Neural crest cell (in vitro differentiated cells): Measurements from ENCODE around the gene TTYH2. TPM values are rescaled to one million over a fixed set of nuclear protein-coding genes. Genes with fewer than 3 reads are reported as not detected.
"Not testable (repeated sequence)": the region's sequence is repeated elsewhere in the genome, so short reads cannot be mapped to it uniquely, and the experiment has no call there.

Source experiments
- DNase-seq: peaks from one replicate; pipeline ENCODE4 v3.0.0; 2021; ENCODE audit warnings: low read depth, mixed read lengths, low spot score
- H3K27ac Mint-ChIP-seq: one replicate; pipeline ENCODE4 v1.8.0; 2021; ENCODE audit warnings: mild to moderate bottlenecking, mixed read lengths; ENCODE audit not compliant: unreplicated experiment
- H3K27me3 Mint-ChIP-seq: 2 replicates; pipeline ENCODE4 v1.8.0; 2021; ENCODE audit warnings: low read depth, mild to moderate bottlenecking, mixed read lengths
- H3K36me3 Mint-ChIP-seq: 2 replicates; pipeline ENCODE4 v1.8.0; 2021; ENCODE audit warnings: low read depth, mild to moderate bottlenecking, mixed read lengths
- H3K4me1 Mint-ChIP-seq: 2 replicates; pipeline ENCODE4 v1.8.0; 2021; ENCODE audit warnings: mixed read lengths
- H3K4me3 Mint-ChIP-seq: one replicate; pipeline ENCODE4 v1.8.0; 2021; ENCODE audit warnings: mild to moderate bottlenecking, mixed read lengths
- H3K9me3 Mint-ChIP-seq: 2 replicates; pipeline ENCODE4 v1.8.0; 2021; ENCODE audit warnings: mixed read lengths
- CTCF ChIP-seq: fragments of 200-600 bp; sonication (generic); conservative IDR thresholded peaks from 2 replicates; pipeline ENCODE4 v1.5.0; 2021; ENCODE audit warnings: antibody characterized with exemption, mild to moderate bottlenecking
- total RNA-seq: library from RNA; stranded (reverse); gene quantifications from 2 replicates; pipeline ENCODE4 v1.2.1, GENCODE V29; 2021

Gene TTYH2
- total RNA-seq, 1 donor from 2014 or later, result 3.0 TPM

GRCh38 chr17:74280093-74280513 lies 66.7 kb downstream of the TTYH2 start:
- Mint-ChIP-seq H3K4me3 (no peak overlapping the region), H3K4me1 (peaks cover 34% of the 10 kb centered on the region)

GRCh38 chr17:74281799-74282198 lies 68.4 kb downstream of the TTYH2 start:
- Mint-ChIP-seq H3K27me3 (no peaks in the 10 kb centered on the region), H3K4me3 (no peak overlapping the region), H3K27ac (no peak overlapping the region), H3K4me1 (peaks cover 21% of the 10 kb centered on the region), H3K9me3 (no peaks in the 10 kb centered on the region), H3K36me3 (no peaks in the 10 kb centered on the region)
- TF ChIP-seq CTCF, result no peak
- no peak for DNase-seq

More at GRCh38 chr17:74280093-74280513, 66.7 kb downstream of the TTYH2 start:
- no peak overlapping the region for H3K27ac Mint-ChIP-seq
- no peak for DNase-seq
- no peak for TF ChIP-seq CTCF
- no peaks in the 10 kb centered on the region for H3K27me3 Mint-ChIP-seq
- no peaks in the 10 kb centered on the region for H3K9me3 Mint-ChIP-seq
- H3K36me3 Mint-ChIP-seq, result no peaks in the 10 kb centered on the region

- not testable (repeated sequence) for H3K27me3 Mint-ChIP-seq, H3K9me3 Mint-ChIP-seq, H3K4me3 Mint-ChIP-seq, H3K27ac Mint-ChIP-seq, DNase-seq, H3K36me3 Mint-ChIP-seq
- H3K4me1 Mint-ChIP-seq, result peaks cover 18% of the 10 kb centered on the region
Observed at GRCh38 chr17:74282274-74282586, 68.9 kb downstream of the TTYH2 start.

- H3K27me3 Mint-ChIP-seq, result no peaks in the 10 kb centered on the region
- H3K4me3 Mint-ChIP-seq, result no peak overlapping the region
- no peak for DNase-seq
- no peak for TF ChIP-seq CTCF
- H3K36me3 Mint-ChIP-seq, result no peaks in the 10 kb centered on the region
- peaks cover 13% of the 10 kb centered on the region for H3K4me1 Mint-ChIP-seq
- no peak overlapping the region for H3K27ac Mint-ChIP-seq
- no peaks in the 10 kb centered on the region for H3K9me3 Mint-ChIP-seq
Observed at GRCh38 chr17:74282587-74283370, 69.4 kb downstream of the TTYH2 start.

- H3K27me3 Mint-ChIP-seq, result no peaks in the 10 kb centered on the region
- peaks cover 14% of the 10 kb centered on the region for H3K4me1 Mint-ChIP-seq
- no peak overlapping the region for H3K4me3 Mint-ChIP-seq
Observed at GRCh38 chr17:74283371-74283673, 70.0 kb downstream of the TTYH2 start.

More at GRCh38 chr17:74283371-74283673, 70.0 kb downstream of the TTYH2 start:
- no peak for TF ChIP-seq CTCF
- no peak for DNase-seq
- Mint-ChIP-seq H3K36me3 (no peaks in the 10 kb centered on the region), H3K9me3 (no peaks in the 10 kb centered on the region), H3K27ac (no peak overlapping the region)
